ENCODE measurements around the gene NOL9.

The NOL9 gene

DNA sequence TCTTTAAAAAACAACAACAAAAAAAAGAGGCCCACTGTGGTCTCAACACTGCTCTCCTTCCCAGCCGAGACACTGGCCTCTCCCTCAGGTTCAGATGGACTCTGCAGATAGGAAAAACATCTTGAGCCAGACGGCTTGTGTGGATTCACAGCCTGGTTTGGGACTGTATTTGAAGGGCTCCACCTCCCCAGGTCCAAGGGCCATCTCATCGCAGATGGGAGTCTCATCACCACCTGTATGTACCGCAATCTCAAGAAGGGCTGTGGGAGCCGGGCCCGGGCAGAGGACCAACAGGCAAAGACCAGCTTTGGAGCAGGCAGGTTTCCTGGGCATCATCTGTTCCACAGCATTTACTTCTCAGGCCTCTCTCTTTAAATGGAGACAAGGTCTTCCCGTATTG lies 35.7 kb upstream of the NOL9 start:
- no peak for DNase-seq (ENCODE audit: low read depth, low spot score)

DNA sequence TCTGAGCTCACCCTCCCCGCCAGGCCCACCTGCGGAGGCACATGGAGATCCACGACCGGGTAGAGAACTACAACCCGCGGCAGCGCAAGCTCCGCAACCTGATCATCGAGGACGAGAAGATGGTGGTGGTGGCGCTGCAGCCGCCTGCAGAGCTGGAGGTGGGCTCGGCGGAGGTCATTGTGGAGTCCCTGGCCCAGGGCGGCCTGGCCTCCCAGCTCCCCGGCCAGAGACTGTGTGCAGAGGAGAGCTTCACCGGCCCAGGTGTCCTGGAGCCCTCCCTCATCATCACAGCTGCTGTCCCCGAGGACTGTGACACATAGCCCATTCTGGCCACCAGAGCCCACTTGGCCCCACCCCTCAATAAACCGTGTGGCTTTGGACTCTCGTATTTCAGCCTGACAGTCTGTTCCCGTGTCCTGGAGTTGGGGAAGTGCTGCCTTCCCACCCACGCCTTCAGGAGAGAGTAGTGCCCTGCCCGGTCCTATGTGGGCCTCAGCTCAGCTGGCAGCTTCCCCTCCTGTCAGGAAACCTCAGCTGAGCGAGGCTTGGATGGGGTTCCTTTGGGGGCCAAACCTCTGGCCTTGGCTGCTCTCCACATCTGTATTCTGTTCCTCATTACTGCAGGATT lies 34.7 kb upstream of the NOL9 start:
- no peak for DNase-seq (ENCODE audit: low read depth, low spot score)

DNA sequence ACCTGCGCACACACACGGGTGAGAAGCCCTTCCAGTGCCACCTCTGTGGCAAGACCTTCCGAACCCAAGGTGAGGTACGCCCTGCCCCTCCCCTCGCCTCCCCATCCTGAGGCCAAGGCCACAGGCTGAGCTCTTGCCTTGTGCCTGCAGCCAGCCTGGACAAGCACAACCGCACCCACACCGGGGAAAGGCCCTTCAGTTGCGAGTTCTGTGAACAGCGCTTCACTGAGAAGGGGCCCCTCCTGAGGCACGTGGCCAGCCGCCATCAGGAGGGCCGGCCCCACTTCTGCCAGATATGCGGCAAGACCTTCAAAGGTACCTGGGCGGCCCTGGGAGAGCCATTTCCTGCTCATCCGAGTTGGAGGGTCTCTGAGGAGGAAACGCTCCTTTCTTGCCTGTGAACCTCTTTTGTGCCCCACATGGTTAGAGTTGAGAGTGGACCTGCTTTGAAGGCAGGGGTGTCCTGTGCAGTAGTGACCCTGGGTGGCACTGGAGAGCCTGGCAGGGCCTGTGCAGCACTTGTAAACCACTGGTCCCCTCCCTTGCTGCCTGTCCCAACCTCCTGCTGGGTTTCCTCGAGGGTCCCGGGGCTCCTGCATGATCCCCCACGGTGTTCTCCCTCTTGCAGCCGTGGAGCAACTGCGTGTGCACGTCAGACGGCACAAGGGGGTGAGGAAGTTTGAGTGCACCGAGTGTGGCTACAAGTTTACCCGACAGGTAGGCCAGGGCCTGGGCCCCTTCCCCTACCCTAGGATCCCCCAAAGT lies 34.0 kb upstream of the NOL9 start:
- no peak for DNase-seq (ENCODE audit: low read depth, low spot score)

DNA sequence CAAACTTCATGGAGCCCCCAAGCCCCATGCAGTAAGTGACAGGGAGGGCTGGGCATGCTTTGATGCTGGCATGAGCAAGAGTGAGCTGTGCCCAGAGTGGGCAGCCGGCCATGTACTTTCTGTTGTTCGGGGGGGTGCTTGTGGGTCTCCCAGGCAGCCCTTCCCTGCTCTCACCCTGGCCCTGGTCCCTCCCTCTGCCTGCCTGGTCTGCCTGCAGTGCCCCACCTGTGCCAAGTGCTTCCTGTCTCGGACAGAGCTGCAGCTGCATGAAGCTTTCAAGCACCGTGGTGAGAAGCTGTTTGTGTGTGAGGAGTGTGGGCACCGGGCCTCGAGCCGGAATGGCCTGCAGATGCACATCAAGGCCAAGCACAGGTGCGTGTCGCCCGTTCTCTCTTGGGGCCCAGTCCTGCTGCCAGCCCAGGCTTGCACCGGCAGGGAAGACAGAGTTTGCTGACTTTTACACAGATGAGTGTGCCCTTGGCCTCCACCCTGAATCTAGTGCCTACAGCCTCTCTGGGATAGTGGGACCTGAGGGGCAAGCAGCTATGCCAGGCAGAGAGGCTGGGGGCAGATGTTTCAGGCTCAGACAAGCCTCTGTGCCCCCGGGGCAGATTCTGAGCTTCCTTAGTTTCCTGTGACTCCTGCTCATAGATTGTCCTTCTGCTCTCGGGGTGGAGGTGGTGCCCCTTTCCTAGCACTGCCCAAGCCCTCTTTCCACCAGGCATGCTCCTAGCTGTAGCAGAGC lies 33.1 kb upstream of the NOL9 start:
- DNase-seq (ENCODE audit: low read depth, low spot score) = no peak

DNA sequence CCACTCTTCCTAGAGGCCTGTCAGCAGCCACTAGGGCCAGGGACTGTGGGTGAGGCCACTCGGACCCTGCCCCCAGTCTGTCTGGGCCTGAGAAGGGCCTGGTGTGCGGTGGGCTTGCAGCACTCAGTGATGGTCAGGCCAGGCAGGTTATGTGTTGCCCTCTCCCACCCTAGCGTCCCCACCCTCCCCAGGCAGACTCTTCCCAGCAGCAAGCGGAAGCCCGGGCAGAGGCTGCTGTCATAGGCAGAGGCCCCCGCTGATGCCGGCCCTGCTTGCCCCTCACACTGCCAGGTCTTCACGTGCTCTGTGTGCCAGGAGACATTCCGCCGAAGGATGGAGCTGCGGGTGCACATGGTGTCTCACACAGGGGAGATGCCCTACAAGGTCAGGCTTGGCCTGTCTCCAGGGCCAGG lies 32.1 kb upstream of the NOL9 start:
- DNase-seq (ENCODE audit: low read depth, low spot score) = no peak

DNA sequence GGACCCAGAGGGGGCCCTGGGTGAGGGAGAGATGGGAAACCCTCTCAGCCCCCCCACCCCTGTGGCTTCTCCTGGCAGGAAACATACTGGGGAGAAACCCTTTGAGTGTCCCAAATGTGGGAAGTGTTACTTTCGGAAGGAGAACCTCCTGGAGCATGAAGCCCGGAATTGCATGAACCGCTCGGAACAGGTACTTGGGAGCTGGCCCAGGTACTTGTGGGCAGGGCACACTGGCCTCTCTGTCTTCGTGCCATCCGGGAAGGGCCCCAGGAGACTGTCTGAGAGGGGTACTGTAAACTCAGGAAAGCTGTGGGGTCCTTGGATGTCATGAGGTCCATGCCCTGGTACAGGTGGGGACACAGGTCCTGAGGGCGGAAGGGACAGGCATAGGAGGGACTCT lies 31.5 kb upstream of the NOL9 start:
- DNase-seq (ENCODE audit: low read depth, low spot score) = no peak

DNA sequence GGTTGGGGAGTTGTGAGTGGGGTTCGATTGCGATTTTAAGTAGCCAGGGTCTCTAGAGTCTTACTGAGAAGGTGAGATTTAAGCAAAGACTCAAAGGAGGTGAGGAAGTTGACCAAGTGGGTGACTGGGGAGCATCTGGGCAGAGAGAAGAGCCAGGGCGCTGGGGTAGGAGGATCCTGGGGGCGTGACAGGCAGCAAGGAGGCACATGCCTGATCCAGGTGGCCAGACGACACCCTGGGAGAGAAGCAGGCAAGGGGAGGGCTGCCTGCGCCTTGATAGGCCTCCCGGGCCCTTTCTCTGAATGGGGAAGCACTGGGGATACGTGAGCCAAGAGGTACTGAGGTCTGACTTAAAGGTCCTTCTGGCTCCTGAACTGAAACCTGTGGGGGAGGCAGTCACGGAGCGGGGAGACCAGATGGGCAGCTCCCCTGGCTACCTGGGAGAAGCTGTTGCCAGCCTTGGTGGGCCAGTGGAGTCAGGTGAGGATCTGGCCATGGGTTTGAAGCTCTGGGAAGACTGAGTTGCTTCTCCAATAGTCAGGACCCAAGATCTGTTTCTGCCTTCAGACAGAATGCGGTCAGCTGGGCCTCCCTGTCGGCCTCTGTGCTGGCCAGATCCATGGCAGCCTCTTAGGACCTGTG lies 30.9 kb upstream of the NOL9 start:
- no peak for DNase-seq (ENCODE audit: low read depth, low spot score)

DNA sequence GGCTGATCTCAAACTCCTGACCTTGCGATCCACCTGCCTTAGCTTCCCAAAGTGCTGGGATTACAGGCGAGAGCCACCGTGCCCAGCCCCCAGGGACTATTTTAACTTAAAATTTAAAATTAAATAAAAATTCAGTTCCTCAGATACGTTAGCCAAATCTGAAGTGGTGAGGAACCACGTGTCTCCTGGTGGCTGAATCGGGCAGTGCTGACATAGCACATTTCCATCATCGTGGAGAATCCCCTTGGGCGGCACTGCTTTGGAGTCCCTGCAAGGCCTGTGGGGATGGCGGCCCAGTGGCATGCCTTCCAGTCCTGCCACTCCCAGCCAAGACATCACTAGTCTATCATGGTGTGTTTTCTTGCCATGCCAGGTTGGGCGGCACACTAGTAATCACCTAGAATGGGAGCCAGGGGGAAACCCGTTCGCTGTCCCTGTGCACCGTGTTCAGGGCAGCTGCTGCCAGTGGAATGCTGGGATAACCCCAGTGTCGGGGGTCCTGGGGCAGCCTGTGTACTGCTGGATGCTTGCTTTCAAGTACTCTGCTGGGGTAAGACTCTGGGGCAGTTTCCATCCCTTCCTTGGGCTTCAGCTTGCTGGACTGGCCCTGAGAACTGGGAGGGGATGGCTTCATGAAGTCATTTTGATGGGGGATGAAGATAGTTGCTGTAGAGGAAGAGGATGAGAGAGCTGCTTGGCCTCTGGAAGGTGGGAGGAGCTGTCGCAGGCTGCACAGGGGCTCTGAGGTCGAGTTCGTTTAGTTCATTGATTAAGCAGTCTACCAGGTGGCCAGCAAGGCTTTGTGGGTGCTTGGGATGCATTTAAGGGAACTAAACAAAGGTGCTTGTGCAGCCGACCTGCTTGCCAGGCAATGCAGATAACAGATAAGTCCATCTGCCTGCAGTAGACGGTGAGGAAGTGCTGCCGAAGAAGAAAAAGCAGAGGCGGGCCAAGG lies 30.1 kb upstream of the NOL9 start:
- DNase-seq (ENCODE audit: low read depth, low spot score) = no peak

DNA sequence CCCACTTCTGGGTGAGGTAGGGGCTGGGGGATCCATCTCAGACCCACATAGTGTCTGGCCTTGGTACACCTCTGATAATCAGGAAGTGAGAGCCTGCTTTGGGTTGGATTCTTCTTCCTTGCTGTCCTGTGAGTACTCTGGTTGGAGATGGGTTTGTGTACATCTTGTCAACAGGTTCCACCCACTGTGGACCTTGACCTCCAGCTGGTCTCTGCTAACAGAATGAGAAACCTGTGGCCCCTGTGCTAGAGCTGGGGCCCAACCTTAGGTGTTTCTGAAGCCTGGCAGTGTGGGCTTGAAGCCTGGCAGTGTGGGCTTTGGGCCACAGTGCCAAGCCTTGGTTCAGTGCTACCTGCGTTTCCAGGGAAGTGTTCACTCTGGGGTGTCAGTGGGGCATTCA lies 28.1 kb upstream of the NOL9 start:
- DNase-seq (ENCODE audit: low read depth, low spot score) = no peak

DNA sequence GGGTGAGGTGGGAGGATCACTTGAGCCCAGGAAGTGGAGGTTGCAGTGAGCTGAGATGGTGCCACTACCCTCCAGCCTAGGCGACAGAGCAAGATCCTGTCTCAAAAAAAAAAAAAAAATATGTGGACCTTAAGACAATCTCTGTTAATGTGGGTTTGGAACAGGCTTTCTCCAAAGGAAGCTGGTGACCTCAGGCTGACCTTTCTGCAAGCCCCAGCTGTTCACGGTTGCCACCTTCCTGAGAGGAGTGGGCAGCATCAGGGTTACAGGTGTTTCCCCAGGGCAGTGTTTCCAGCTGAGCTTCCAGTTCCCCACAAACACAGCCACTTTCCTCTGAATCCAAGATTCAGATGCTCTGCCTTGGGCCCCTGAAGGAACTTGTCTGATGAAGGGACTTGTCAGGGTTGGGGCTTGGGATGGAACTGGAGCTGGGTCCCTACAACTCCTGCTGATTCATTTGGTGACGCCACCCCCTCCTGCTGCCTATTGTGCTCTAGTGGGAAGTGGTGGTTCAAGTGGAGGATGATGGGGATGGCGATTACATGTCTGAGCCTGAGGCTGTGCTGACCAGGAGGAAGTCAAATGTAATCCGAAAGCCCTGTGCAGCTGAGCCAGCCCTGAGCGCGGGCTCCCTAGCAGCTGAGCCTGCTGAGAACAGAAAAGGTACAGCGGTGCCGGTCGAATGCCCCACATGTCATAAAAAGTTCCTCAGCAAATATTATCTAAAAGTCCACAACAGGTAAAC lies 27.4 kb upstream of the NOL9 start:
- no peak for DNase-seq (ENCODE audit: low read depth, low spot score)

DNA sequence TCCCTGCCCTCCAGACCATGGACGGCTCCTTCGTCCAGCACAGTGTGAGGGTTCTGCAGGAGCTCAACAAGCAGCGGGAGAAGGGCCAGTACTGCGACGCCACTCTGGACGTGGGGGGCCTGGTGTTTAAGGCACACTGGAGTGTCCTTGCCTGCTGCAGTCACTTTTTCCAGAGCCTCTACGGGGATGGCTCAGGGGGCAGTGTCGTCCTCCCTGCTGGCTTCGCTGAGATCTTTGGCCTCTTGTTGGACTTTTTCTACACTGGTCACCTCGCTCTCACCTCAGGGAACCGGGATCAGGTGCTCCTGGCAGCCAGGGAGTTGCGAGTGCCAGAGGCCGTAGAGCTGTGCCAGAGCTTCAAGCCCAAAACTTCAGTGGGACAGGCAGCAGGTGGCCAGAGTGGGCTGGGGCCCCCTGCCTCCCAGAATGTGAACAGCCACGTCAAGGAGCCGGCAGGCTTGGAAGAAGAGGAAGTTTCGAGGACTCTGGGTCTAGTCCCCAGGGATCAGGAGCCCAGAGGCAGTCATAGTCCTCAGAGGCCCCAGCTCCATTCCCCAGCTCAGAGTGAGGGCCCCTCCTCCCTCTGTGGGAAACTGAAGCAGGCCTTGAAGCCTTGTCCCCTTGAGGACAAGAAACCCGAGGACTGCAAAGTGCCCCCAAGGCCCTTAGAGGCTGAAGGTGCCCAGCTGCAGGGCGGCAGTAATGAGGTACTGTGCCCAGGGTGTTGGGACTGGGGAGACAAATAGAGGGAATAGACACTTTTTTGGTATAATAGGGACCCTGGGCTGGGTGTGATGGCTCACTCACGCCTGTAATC lies 26.5 kb upstream of the NOL9 start:
- DNase-seq (ENCODE audit: low read depth, low spot score) = no peak

DNA sequence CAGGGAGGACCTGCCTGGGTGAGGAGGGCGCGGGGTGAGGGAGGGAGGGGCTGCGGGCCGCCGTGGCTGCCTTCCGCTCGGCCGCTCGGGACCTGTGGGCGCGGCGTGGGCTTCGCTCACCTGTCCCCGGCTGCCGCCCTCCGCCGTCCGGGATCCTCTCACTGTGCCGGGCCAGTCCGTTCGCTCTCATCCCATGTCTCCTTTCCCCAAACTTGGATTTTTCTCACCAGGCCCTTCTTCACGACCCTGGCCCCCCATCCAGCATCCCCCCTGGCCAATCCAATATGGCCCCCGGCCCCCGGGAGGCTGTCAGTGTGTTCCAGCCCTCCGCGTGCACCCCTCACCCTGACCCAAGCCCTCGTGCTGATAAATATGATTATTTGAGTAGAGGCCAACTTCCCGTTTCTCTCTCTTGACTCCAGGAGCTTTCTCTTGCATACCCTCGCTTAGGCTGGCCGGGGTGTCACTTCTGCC lies 25.8 kb upstream of the NOL9 start:
- no peak for DNase-seq (ENCODE audit: low read depth, low spot score)

DNA sequence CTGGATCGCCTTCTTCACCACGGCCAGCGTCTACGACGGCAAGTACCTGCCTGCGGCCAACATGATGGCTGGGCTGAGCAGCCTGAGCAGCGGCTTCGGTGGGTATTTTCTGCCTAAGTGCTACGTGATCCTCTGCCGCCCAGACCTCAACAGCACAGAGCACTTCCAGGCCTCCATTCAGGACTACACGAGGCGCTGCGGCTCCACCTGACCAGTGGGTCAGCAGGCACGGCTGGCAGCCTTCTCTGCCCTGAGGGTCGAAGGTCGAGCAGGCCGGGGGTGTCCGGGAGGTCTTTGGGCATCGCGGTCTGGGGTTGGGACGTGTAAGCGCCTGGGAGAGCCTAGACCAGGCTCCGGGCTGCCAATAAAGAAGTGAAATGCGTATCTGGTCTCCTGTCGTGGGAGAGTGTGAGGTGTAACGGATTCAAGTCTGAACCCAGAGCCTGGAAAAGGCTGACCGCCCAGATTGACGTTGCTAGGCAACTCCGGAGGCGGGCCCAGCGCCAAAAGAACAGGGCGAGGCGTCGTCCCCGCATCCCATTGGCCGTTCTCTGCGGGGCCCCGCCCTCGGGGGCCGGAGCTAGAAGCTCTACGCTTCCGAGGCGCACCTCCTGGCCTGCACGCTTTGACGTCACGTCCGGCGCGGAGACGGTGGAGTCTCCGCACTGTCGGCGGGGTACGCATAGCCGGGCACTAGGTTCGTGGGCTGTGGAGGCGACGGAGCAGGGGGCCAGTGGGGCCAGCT lies 25.2 kb upstream of the NOL9 start, which contains the start of gene ZBTB48:
Gene ZBTB48, plus strand, starts transcription at position 621 of the 745 bp plus-strand sequence. CDS start 616 bp downstream, outside the sequence.
- peak; percentile 92 for DNase-seq (ENCODE audit: low read depth, low spot score)

DNA sequence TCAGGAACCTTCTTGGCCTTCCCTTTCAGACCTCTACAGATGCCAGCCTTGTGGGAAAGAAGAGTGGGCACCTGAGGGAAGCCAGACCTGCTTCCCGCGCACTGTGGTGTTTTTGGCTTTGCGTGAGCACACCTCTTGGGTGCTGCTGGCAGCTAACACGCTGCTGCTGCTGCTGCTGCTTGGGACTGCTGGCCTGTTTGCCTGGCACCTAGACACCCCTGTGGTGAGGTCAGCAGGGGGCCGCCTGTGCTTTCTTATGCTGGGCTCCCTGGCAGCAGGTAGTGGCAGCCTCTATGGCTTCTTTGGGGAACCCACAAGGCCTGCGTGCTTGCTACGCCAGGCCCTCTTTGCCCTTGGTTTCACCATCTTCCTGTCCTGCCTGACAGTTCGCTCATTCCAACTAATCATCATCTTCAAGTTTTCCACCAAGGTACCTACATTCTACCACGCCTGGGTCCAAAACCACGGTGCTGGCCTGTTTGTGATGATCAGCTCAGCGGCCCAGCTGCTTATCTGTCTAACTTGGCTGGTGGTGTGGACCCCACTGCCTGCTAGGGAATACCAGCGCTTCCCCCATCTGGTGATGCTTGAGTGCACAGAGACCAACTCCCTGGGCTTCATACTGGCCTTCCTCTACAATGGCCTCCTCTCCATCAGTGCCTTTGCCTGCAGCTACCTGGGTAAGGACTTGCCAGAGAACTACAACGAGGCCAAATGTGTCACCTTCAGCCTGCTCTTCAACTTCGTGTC lies 24.5 kb upstream of the NOL9 start:
- no peak for DNase-seq (ENCODE audit: low read depth, low spot score)

DNA sequence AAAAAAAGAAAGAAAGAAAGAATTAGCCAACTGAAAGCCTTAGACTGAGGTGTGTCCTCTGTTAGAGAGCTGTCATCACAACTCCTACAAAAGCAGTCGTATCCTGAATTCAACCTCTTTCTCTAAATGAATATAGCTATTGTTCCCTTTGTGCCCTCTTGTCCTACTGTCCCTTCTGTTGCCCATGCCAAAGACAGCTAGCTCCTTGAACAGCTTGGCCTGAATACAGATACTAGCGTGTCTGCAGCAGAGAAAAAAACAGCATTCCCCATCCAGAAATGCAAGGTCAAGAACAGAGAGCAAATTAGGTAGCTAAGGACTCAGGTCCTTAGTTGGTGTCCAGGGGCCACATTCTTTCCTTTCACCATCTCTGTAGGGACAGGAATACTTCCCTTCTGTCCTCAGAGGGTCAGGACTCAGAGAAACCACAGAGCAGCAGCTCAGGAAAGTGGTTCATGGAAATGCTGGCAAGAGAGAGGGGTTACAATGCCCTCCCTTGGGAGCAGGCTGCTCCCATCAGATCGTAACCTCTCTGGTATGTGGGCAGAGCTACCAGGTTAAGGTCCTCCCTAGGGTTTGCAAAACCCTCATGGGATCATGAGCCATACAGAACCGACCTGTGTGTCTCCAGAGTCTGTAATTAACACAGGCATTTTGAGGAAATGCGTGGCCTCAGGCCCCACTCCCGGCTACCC lies 23.7 kb upstream of the NOL9 start:
- DNase-seq (ENCODE audit: low read depth, low spot score) = no peak

DNA sequence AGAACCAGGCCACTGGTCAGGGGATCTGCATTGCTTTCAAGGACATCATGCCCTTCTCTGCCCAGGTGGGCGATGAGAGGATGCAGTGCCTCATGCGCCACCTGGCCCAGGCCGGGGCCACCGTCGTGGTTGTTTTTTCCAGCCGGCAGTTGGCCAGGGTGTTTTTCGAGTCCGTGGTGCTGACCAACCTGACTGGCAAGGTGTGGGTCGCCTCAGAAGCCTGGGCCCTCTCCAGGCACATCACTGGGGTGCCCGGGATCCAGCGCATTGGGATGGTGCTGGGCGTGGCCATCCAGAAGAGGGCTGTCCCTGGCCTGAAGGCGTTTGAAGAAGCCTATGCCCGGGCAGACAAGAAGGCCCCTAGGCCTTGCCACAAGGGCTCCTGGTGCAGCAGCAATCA lies 20.5 kb upstream of the NOL9 start:
- DNase-seq (ENCODE audit: low read depth, low spot score) = no peak

DNA sequence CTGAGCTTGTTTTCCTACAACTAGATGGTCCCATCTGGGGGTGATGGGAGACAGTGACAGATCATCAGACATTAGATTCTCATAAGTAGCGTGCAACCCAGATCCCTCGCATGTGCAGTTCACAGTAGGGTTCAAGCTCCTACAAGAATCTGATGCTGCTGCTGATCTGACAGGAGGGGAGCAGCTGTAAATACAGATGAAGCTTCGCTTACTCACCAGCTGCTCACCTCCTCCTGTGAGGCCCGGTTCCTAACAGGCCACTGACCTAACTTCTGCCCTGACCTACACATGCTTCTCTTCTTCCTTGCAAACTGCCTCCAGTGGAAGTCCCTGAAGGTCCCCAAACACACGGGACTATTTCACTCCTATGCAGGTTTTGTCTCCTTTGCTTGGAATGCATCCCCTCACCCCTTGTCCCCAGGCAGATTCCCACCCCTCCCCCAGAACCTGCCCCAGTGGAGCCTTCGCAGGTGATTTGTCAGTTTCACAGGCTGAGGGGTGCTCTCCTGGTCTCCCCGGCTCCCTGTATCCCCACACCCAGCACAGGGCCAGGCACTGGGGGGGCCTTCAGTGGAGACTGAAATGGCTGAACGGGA lies 19.8 kb upstream of the NOL9 start:
- DNase-seq (ENCODE audit: low read depth, low spot score) = no peak
